Prostate gland (tissue), 1 donor: ENCODE results near the gene MS4A15.

Source experiments
- POLR2A ChIP-seq: fragments of 450-650 bp; IDR thresholded peaks from one replicate; pipeline ENCODE4 v1.6.1; 2016; ENCODE audit warnings: antibody characterized with exemption, mild to moderate bottlenecking
- POLR2AphosphoS5 ChIP-seq: sonication (generic); formaldehyde crosslinking; IDR thresholded peaks from one replicate; pipeline ENCODE4 v1.6.1; 2017; ENCODE audit warnings: antibody characterized with exemption

- TF ChIP-seq POLR2A (no peak), POLR2AphosphoS5 (no peak)
Observed at GRCh38 chr11:60740573-60740972, 16.1 kb upstream of the MS4A15 start.
